ENCODE results near the gene ATN1. TPM values are rescaled to one million over a fixed set of nuclear protein-coding genes. Genes with fewer than 3 reads are reported as not detected.
A peak's percentile ranks its signal among the peaks of the same experiment; 100 is the strongest.

Gene ATN1
- total and polyA plus RNA-seq, 3 donors from 2014 or later: 40.5 to 73.2 (median 63.4) TPM

GRCh38 chr12:6923851-6924250 lies 3.9 kb upstream of the ATN1 start:
- Histone ChIP-seq H3K4me3 (no peak overlapping the region), H3K36me3 (ENCODE audit: low read depth, missing control alignments) (no peaks in the 10 kb centered on the region), H3K27me3 (no peaks in the 10 kb centered on the region), H3K9me3 (no peaks in the 10 kb centered on the region), H3K27ac (peak overlapping the region in 1 of 2 donors; percentile 98), H3K4me1 (peaks cover 26% of the 10 kb centered on the region)
- TF ChIP-seq, protein P1, sequence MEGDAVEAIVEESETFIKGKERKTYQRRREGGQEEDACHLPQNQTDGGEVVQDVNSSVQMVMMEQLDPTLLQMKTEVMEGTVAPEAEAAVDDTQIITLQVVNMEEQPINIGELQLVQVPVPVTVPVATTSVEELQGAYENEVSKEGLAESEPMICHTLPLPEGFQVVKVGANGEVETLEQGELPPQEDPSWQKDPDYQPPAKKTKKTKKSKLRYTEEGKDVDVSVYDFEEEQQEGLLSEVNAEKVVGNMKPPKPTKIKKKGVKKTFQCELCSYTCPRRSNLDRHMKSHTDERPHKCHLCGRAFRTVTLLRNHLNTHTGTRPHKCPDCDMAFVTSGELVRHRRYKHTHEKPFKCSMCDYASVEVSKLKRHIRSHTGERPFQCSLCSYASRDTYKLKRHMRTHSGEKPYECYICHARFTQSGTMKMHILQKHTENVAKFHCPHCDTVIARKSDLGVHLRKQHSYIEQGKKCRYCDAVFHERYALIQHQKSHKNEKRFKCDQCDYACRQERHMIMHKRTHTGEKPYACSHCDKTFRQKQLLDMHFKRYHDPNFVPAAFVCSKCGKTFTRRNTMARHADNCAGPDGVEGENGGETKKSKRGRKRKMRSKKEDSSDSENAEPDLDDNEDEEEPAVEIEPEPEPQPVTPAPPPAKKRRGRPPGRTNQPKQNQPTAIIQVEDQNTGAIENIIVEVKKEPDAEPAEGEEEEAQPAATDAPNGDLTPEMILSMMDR (IDR thresholded peaks at IDR 0.05): no peak
- no peak for TF ChIP-seq POLR2A (IDR thresholded peaks at IDR 0.05)
- 55 to 61% methylated on average over 6 of the region's 6 CpGs for WGBS, 2 donors
- no peak for DNase-seq
- intact Hi-C loops (cut with DNase I; ENCODE audit: low total_unique reads): no loop called here

GRCh38 chr12:6925239-6925539 lies 2.6 kb upstream of the ATN1 start:
- no peak for DNase-seq
- WGBS, 2 donors: 13 to 19% methylated on average over 1 of the region's 1 CpG
- intact Hi-C loops (cut with DNase I; ENCODE audit: low total_unique reads): no loop called here
- no peaks in the 10 kb centered on the region for H3K27me3 ChIP-seq
- peak overlapping the region; percentile 90 to 98 for H3K27ac ChIP-seq
- H3K4me1 ChIP-seq: peaks cover 40% of the 10 kb centered on the region
- no peak overlapping the region for H3K4me3 ChIP-seq
- no peaks in the 10 kb centered on the region for H3K36me3 ChIP-seq (ENCODE audit: low read depth, missing control alignments)
- no peak for TF ChIP-seq POLR2A (IDR thresholded peaks at IDR 0.05)
- TF ChIP-seq, protein P1 (IDR thresholded peaks at IDR 0.05): no peak
- no peaks in the 10 kb centered on the region for H3K9me3 ChIP-seq

DNA sequence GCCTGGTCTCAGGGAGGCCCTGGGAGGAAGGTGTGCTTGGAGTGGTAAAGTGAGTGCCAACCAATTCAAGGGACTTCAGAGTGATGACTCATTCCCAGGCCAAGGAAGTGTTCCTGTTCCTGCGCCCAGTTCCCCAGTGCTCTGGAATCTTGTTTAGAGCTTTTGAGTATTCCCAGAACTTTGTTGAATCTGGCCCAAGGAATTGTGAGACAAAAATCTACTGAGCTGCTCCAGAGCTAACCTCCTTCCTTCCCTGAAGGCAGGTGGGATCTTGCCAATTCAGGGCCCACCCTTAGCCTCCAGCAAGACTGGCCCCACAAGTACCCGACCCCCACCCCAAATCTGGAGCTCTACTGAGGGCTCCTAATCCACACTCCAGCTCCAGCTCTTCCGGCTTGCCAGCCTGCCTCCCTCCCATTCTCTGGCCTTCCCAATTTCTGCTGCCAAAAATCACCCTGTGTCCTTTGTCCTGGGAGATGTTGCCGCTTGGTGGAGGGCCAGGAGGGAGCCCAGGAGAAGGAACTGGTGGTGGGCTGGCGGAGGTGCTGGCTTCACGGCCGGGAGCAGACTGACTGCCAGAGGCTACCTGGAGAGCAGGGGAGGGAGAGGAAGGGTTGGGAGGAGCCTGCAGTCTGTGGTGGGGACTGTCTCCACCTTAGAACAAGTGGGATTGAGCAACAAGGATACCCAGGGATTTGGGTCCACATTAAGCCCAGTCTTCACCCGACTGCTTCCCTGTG lies 2.0 kb upstream of the ATN1 start:
- 23 to 43% methylated on average over 8 of the region's 8 CpGs for WGBS, 2 donors
- Histone ChIP-seq H3K4me3 (peak overlapping the region in 1 of 2 donors; percentile 87), H3K4me1 (peaks cover 40% of the 10 kb centered on the region), H3K27ac (peak overlapping the region; percentile 90 to 98), H3K27me3 (no peaks in the 10 kb centered on the region), H3K9me3 (no peaks in the 10 kb centered on the region), H3K36me3 (ENCODE audit: low read depth, missing control alignments) (no peaks in the 10 kb centered on the region)
- DNase-seq: peak; percentile 75
- intact Hi-C loops (cut with DNase I; ENCODE audit: low total_unique reads): no loop called here
- TF ChIP-seq, protein P1 (IDR thresholded peaks at IDR 0.05): peak in 1 of 3 experiments; percentile 37
- no peak for TF ChIP-seq POLR2A (IDR thresholded peaks at IDR 0.05)

GRCh38 chr12:6928022-6928702 lies 403 bp downstream of the ATN1 start:
- intact Hi-C loops (cut with DNase I; ENCODE audit: low total_unique reads): no loop called here
- H3K27ac ChIP-seq: peak overlapping the region; percentile 86 to 98
- no peaks in the 10 kb centered on the region for H3K36me3 ChIP-seq (ENCODE audit: low read depth, missing control alignments)
- DNase-seq: no peak
- WGBS, 2 donors: 1% methylated on average over 23 to 56 of the region's 79 CpGs
- no peaks in the 10 kb centered on the region for H3K27me3 ChIP-seq
- H3K4me3 ChIP-seq: peak overlapping the region; percentile 70 to 87
- no peaks in the 10 kb centered on the region for H3K9me3 ChIP-seq
- TF ChIP-seq POLR2A (IDR thresholded peaks at IDR 0.05): no peak
- TF ChIP-seq, protein P1 (IDR thresholded peaks at IDR 0.05): no peak
- H3K4me1 ChIP-seq: peaks cover 45% of the 10 kb centered on the region
